SIG-M5 treated with dmso at 0.1 percent for 504 hours (cell line): ENCODE data around the gene PDE6B.
"Not testable (repeated sequence)": the region's sequence is repeated elsewhere in the genome, so short reads cannot be mapped to it uniquely, and the experiment has no call there.

Experiments used
- DNase-seq: peaks from one replicate; lab custom pipeline; 2025; ENCODE audit not compliant: unreplicated experiment; lab: John Stamatoyannopoulos, UW

PDE6B gene

DNA sequence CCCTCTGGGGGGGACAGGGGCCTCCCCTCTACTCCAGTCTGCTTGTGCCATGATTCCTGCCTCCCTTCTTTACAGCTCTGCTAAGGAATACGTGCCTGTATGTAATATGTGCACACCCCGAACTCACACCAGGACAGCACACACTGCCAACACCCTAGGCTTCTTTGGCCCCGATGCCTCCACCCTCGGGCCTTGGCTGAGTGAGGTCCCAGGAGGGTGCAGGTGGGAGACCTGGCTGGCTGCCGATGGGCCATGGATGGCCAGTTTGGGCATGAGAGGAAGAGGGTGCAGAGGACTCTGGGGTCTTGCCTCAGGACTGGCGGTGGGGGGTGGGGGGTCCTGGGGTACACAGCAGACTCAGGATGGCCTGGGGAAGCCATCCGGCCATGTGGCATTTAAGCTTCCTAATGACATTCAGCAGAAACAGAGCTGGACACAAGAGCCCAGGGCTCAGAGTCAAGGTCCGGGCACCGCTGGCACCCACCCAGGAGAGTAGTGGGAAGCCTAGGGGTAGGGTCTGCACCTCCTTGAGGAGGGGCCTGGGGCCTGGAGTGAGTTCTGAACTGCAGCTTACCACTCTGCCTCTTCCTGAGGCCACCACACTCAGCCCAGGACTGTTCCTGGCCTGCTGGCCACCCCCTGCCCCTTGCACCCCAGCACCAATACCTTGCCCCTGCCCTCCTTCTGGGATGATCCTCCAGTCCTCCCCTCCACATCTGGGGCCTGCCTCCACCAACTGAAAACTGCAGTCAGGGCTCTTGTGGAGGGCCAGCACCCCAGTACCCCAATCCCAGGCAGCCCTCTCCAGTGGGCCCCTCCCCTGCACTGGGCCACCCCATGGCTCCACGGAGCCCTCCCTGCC, 78.2 kb downstream of the PDE6B start:
- no peak for DNase-seq

DNA sequence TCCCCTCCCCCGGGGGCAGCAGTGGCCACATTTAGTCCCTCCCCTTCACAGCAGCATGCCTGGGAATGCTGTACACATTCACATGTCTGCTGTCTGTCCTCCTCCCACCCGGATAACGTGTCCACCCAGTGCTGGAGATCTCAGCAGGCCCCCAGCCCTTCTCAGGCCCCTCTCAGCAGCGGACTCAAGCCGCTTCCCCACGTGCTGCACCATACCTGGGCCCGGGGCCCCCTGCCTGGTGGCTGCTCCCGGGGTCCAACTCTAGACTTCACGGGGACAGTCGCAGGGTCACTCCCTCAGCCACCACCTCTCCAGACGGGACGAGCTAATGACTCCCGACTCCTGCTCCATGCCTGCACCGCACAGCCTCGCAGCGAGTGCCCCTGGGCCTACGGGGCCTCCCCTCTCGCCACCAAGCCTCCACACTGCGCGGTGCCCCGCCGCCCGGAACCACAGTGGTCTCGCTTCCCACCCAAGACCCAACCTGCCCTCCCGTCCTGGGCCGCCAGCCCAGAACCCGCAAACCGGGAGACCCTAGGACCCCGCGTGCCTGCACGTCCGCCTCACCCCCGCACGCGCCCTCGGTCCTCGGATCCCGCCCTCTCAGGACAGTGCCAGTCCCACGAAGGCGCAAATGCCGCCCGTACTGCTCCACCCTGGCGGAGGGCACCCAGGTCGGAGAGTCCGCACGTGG, 79.0 kb downstream of the PDE6B start:
- DNase-seq, result no peak

DNA sequence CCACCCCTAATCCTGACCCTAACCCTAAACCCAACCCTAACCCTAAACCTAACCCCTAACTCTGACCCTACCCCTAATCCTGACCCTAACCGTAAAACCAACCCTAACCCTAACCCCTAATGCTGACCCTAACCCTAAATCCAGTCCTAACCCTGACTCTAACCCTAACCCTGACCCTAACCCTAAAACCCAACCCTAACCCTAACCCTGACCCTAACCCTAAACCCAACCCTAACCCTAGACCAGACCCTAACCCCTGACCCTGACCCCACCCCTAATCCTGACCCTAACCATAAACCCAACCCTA, 79.6 kb downstream of the PDE6B start:
- DNase-seq, result no peak

DNA sequence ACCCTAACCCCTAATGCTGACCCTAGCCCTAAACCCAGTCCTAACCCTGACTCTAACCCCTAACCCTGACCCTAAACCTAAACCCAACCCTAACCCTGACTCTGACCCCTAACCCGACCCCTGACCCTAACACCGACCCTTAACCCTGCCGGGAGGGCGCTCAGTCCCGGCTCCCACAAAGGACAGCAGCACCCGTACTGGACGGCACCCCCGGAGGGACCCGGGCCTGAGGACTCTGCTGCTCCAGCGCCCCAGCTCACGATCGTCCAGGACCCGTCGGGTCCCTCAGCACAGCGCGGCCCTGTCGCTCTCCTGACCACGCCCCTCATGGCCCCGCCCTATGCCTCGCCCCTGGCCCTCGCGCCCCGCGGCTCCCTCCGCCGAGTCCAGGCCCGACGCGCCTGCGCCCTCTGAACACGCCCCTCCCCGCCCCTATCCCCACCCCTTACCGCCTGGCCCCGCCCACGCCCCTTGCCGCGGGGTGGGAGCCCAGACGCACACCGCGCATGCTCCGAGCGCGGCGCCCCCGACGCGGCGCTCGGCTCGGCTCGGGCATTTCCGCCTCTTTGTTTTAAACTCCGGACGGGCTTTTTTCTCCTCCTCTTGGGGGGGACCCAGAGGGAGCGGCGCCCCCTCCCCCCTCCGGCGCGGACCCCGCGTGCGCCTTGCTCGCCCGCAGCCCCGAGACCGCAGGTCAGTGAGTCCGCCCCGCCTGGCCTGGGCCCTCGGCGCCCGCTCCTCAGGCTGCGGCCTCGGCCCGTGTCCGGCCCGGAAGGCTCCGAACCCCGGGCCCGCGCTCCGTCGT, 80.1 kb downstream of the PDE6B start, which contains the start of gene PCGF3:
TSS of gene PCGF3 (plus strand) at position 555 of the 805 bp plus-strand sequence. CDS start 27,849 bp downstream, outside the sequence.
- DNase-seq, result peak; percentile 86

DNA sequence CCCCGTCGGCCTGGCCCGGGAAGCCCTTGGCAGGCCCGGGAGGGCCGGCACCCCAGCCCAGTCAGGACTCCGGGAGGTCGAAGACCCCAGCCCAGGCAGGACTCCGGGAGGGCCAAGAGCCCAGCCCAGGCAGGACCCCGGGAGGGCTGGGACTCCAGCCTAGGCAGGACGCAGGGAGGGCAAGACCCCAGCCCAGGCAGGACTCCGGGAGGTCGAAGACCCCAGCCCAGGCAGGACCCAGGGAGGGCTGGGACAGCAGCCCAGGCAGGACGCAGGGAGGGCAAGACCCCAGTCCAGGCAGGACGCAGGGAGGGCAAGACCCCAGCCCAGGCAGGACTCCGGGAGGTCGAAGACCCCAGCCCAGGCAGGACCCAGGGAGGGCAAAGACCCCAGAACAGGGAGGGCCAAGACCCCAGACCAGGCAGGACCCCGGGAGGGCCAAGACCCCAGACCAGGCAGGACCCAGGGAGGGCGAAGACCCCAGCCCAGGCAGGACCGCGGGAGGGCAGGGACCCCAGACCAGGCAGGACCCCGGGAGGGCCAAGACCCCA, 80.8 kb downstream of the PDE6B start:
- DNase-seq, result not testable (repeated sequence)

DNA sequence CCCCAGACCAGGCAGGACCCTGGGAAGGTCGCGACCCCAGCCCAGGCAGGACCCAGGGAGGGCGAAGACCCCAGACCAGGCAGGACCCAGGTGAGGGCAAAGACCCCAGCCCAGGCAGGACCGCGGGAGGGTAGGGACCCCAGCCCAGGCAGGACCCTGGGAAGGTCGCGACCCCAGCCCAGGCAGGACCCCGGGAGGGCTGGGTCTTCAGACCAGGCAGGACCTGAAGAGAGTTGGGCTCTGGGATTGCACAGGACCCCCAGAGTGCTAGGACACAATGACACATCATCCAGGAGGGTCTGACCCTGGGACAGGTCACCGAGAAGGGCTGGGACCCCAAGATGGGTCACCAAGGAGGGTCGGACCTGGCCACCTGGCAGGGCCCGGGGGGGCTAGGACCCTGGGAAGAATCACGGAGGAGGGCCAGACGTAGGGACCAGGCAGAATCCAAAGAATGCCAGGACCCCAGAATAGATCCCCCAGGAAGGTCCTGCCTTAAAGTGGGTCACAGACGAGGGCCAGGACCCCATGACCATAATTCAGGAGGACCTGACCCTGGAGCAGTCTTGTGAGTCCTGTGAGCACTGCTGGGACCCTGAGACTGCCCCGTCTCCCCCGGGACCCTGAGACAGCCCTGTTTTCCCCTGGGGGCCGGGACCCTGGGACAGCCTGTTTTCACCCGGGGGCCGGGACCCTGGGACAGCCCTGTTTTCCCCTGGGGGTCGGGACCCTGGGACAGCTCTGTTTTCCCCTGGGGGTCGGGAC, 81.6 kb downstream of the PDE6B start:
- DNase-seq, result no peak

DNA sequence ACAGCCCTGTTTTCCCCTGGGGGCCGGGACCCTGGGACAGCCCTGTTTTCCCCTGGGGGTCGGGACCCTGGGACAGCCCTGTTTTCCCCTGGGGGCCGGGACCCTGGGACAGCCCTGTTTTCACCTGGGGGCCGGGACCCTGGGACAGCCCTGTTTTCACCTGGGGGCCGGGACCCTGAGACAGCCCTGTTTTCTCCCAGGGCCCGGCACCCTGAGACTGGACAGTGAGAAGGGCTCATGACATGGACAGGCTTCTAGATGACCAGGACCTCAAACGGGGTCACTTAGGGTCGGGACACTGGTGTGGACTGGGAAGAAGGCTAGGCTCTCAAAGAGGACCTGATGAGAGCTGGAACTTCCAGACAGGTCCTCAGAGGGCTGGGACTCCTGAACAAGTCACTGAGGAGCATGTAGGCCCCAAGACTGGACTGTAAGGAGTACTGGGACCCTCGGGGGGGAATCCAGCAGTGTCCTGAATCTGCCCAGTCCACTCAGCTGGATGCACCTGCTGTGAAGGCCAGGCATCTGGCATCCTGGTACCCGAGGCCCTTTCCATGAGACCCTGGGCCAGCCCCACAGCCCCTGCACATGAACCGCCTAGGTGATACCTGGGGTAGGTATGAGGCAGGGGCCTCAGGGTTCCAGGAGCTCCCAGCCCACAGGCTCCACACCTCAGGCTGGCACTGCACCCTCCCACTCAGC, 82.7 kb downstream of the PDE6B start:
- DNase-seq, result no peak

DNA sequence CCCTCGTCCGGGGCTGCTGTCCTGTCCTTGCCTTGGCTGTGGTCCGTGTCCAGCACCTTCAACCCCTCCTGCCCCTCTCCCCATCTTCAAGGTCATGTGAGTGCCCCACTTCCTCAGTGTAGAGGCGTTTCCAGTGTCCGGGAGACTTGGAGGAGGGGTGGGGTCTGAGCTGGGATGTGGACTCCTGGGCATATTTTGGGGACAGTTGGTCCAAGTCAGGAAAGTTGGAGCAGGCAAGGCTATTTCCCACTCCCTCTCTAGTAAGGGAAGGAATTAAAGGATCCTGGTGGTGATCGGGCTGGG, 83.2 kb downstream of the PDE6B start:
- no peak for DNase-seq

DNA sequence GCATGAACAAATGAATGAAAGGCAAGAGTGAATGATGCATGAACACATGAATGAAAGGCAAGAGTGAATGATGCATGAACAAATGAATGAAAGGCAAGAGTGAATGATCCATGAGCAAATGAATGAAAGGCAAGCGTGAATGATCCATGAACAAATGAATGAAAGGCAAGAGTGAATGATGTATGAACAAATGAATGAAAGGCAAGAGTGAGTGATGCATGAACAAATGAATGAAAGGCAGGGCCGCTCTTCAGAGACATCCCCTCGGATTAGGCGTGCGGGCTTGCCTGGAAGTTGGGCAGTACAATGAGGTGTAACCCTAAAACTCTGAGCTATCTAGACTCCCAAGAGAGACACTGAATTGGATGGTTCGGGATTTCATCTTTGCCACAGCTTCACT, 84.0 kb downstream of the PDE6B start:
- DNase-seq, result no peak

DNA sequence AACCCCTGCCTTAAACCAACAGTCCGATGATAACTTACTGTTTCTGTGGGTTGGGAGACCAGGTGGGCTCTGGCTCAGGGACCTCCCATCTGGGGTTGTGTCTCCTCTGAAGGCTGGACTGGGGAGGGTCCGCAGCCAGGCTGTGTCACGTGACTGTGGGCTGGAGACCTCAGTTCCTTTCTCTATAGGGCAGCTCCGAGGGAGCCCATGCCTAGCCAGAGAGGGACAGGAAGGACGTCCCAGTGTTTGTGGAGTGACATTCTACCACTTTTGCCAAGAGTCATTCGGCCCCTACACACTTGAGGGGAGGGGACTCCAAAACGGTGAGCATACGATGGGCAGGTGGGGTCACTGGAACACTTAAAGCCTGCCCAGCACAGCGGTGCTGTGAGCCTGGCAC, 84.7 kb downstream of the PDE6B start:
- DNase-seq, result no peak

DNA sequence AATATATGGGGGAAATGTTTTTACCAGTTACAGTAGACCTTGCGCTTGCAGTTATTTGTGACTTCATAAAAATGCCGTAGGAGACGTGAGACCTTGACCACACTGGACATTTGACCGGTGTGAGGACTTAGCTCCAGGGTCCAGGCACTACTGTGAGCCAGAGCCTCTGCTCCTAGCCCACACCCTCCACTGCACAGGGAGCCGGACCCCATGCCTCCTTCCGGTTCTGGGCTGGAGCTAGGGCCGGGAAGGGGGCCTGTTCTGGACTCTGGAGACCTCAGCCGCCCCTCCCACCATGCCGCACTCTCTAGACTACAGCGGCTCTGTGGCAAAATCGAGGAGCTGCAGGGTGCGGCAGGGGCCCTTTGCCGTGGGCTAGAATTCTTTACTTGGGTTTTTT, 85.5 kb downstream of the PDE6B start:
- no peak for DNase-seq

DNA sequence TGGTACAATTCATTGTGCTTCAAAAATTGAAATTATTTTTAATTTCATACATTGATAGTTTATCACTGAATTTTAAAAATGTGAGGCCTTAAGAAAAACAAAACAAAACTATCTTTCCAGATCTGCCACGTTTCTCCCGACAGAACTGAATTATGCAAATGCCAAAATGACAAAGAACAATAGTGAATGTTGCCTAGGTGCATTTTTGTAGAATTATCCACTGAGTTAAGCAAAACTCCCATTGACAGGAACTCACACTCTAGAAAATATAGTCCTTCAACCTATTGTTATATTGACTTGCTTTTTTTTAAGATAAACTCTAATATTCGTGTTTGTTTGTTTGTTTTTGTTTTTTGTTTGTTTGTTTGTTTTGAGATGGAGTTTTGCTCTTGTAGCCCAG, 86.7 kb downstream of the PDE6B start:
- DNase-seq, result no peak

DNA sequence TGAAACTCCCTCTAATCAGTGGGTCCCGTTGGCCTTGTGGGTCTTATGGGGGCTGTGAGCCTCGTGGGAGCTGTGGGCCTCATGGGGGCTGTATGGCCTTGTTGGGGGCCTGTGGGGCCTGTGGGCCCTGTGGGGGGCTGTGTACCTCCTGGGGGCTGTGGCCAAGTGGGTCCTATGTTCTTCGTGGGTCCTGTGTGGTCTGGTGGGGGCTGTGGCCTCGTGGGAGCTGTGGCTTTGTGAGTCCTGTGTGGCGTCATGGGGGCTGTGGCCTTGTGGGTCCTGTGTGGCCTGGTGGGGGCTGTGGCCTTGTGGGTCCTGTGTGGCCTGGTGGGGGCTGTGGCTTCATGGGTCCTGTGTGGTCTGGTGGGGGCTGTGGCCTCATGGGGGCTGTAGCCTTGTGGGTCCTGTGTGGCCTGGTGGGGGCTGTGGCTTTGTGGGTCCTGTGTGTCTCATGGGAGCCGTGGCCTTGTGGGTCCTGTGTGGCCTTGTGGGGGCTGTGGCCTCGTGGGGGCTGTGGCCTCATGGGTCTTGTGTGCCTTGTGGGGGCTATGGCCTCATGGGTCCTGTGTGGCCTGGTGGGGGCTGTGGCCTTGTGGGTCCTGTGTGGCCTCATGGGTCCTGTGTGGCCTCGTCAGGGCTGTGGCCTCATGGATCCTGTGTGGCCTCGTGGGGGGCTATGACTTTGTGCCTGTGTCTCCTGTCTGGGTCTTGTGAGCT, 87.7 kb downstream of the PDE6B start:
- no peak for DNase-seq

DNA sequence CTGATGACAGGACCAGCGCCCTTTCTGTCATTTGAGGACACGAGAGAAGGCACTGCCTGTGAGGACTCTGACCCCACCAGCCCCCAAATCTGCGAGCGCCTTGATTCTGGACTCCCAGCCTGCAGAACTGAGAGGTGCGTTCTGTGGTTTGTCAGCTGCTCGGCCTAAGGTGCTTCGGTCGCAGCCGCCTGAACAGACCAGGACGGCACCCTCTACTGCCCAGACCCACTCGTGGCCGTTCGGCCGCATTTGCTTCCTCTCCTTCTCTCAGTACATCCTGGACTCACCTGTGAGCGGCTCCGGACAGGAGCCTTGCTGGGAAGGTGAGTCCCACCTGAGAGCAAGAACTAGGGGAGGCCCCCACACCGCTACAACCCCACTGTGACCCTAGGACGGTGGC, 88.7 kb downstream of the PDE6B start:
- DNase-seq, result no peak

DNA sequence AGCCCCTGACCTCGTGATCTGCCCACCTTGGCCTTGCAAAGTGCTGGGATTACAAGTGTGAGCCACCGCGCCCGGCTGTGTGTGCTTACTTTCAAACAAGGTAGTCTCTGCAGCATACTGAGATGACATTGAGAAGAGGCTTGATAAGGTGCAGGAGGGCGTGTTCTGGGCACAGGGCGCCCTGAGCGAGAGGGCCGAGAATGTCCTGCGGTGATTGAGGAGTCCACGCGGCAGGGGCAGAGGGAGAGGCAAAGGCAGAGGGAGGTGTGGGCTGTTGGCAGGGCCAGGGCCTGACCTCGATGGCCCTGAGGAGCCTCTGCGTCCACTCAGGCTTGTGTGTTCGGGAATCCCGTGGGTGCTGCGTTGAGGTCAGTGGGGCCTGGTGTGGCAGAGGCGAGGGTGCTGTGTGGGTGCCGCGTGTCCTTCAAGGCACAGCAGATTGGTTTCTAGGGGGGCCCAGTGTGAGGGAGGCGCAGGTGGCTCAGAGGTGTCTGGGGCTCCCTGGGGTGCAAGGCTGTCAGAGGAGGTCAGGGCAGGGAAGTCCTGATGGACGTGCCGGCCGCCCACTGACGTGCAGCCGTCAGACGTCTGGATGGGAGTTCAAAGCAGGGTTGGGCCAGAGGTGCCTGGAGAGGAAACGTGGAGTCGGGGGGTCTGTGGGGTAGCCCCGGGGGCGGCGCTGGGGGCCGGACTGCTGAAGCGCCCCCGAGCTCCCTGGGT, 92.4 kb downstream of the PDE6B start:
- no peak for DNase-seq

DNA sequence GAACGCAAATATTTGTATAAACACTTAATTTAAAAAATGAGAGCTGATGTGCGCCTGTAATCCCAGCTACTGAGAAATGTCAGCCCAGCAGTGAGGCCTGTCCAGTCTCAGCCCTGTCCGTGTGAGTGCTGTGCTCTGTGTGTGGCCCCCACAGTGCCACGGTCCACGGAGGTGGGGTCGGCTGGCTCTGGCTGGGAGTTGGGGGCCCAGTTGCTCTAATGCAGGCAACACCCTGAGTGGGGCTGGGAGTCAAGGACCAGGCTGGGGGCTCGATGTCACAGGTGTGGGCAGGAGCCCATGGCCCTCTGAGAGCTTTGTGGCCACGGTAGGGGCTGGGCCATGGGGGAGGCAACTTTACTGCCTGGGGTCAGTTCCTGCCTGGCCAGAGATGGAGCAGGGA, 93.1 kb downstream of the PDE6B start:
- no peak for DNase-seq
